ENCODE results near the gene DIP2C. TPM values are rescaled to one million over a fixed set of nuclear protein-coding genes. Genes with fewer than 3 reads are reported as not detected.

The DIP2C gene
- total RNA-seq, 2 donors from 2014 or later, result 9.6 to 11.9 TPM

DNA sequence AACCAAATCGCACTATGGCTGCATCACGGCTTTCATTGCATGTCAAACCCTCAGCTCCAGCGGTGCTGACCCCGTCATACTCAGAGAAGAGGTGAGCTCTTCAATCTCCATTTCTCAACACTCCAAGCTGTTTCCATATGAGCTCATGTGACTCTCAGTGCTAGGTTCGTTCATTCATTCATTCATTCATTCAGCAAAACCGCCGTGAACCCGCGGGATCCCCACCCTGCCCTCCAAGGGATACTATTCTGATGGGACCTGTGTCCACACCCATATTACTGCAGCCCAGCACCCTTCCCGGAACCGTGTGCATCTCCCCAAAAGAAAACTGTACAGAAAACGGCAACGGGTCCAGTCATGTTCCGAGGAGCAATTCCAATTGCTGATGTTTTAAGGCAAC, 184.7 kb downstream of the DIP2C start:
- 90 to 95% methylated on average over 14 of the region's 14 CpGs for WGBS, 2 donors
- no peaks in the 10 kb centered on the region for H3K9me3 ChIP-seq
- intact Hi-C loops (cut with DNase I), result loop anchor here (5.0 to 10.0 kb wide), 2 partner anchors 180 to 287 kb away; partner anchors contain the start of gene DIP2C
- H3K27ac ChIP-seq, result no peak overlapping the region
- H3K36me3 ChIP-seq (replicated peaks in 1 of 2; ENCODE audit: insufficient read depth in 1 of 2, low read depth in 2 of 2), result no peaks in the 10 kb centered on the region
- ATAC-seq (no peak), DNase-seq (no peak)
- no peak overlapping the region for H3K4me3 ChIP-seq
- no peaks in the 10 kb centered on the region for H3K27me3 ChIP-seq
- TF ChIP-seq CTCF (IDR thresholded peaks at IDR 0.05) (no peak), POLR2A (IDR thresholded peaks at IDR 0.05) (no peak)
- no peaks in the 10 kb centered on the region for H3K4me1 ChIP-seq

DNA sequence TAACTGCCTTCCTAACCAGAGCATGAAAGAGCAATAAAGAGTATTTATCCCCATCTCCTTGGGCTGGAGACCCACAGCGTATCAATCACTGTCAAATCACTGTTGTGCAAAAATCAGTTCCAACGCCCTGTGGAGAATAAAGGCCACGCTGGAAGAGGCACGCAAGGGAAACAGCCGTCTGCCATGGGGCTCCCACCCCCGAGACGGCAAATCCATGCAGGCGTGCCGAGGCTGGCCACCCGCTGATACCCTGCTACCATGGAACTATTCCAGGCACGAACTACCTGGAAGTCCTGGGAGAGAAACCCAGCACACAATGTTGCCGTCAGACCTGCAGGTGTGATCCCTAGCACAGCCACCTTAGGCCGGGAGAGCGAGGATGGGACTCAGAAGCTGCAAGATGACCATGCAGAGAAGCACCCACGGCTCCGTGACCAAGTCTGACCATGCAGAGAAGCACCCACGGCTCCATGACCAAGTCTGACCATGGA, 185.3 kb downstream of the DIP2C start:
- WGBS, 2 donors, result 89 to 90% methylated on average over 9 to 17 of the region's 17 CpGs
- H3K9me3 ChIP-seq, result no peaks in the 10 kb centered on the region
- no peak overlapping the region for H3K4me3 ChIP-seq
- no peak overlapping the region for H3K27ac ChIP-seq
- DNase-seq (no peak), ATAC-seq (no peak)
- no peaks in the 10 kb centered on the region for H3K36me3 ChIP-seq (replicated peaks in 1 of 2; ENCODE audit: insufficient read depth in 1 of 2, low read depth in 2 of 2)
- TF ChIP-seq CTCF (IDR thresholded peaks at IDR 0.05) (no peak), POLR2A (IDR thresholded peaks at IDR 0.05) (no peak)
- no peaks in the 10 kb centered on the region for H3K4me1 ChIP-seq
- intact Hi-C loops (cut with DNase I), result loop anchor here (10.0 kb wide), 1 partner anchor 181 kb away; the partner anchor contains the start of gene DIP2C
- no peaks in the 10 kb centered on the region for H3K27me3 ChIP-seq

GRCh38 chr10:501596-501995, 187.9 kb downstream of the DIP2C start:
- intact Hi-C loops (cut with DNase I), result loop anchor here (10.0 kb wide), 1 partner anchor 183 kb away; the partner anchor contains the start of gene DIP2C
- ATAC-seq (no peak), DNase-seq (peak in 2 of 4 donors; percentile 49 to 60)

GRCh38 chr10:500876-501275, 188.6 kb downstream of the DIP2C start:
- Histone ChIP-seq H3K4me3 (no peak overlapping the region), H3K27ac (no peak overlapping the region), H3K9me3 (no peaks in the 10 kb centered on the region), H3K4me1 (no peaks in the 10 kb centered on the region), H3K36me3 (replicated peaks in 1 of 2; ENCODE audit: insufficient read depth in 1 of 2, low read depth in 2 of 2) (no peaks in the 10 kb centered on the region), H3K27me3 (no peaks in the 10 kb centered on the region)
- 61 to 65% methylated on average over 2 of the region's 2 CpGs for WGBS, 2 donors
- intact Hi-C loops (cut with DNase I), result loop anchor here (10.0 kb wide), 1 partner anchor 184 kb away; the partner anchor contains the start of gene DIP2C
- ATAC-seq (no peak), DNase-seq (no peak)
- TF ChIP-seq POLR2A (IDR thresholded peaks at IDR 0.05) (no peak), CTCF (IDR thresholded peaks at IDR 0.05) (no peak)

More at GRCh38 chr10:501596-501995, 187.9 kb downstream of the DIP2C start:
- H3K4me3 ChIP-seq, result no peak overlapping the region
- no peaks in the 10 kb centered on the region for H3K36me3 ChIP-seq (replicated peaks in 1 of 2; ENCODE audit: insufficient read depth in 1 of 2, low read depth in 2 of 2)
- no peaks in the 10 kb centered on the region for H3K4me1 ChIP-seq
- 53 to 62% methylated on average over 8 of the region's 8 CpGs for WGBS, 2 donors
- no peaks in the 10 kb centered on the region for H3K9me3 ChIP-seq
- no peaks in the 10 kb centered on the region for H3K27me3 ChIP-seq
- TF ChIP-seq CTCF (IDR thresholded peaks at IDR 0.05) (no peak), POLR2A (IDR thresholded peaks at IDR 0.05) (no peak)
- H3K27ac ChIP-seq, result no peak overlapping the region

- DNase-seq (no peak), ATAC-seq (no peak)
- Histone ChIP-seq H3K27me3 (no peaks in the 10 kb centered on the region), H3K4me3 (no peak overlapping the region), H3K4me1 (no peaks in the 10 kb centered on the region), H3K36me3 (replicated peaks in 1 of 2; ENCODE audit: insufficient read depth in 1 of 2, low read depth in 2 of 2) (no peaks in the 10 kb centered on the region), H3K9me3 (no peaks in the 10 kb centered on the region), H3K27ac (no peak overlapping the region)
- intact Hi-C loops (cut with DNase I), result loop anchor here (10.0 kb wide), 1 partner anchor 185 kb away; the partner anchor contains the start of gene DIP2C
- WGBS, 2 donors, result 74 to 82% methylated on average over 3 to 4 of the region's 4 CpGs
- TF ChIP-seq CTCF (IDR thresholded peaks at IDR 0.05), result no peak
- TF ChIP-seq POLR2A (IDR thresholded peaks at IDR 0.05), result no peak
These were observed 189.5 kb downstream of the DIP2C start for GRCh38 chr10:499991-500390.
